ENCODE measurements around the gene KIF13A. TPM values are rescaled to one million over a fixed set of nuclear protein-coding genes. Genes with fewer than 3 reads are reported as not detected.
A peak's percentile ranks its signal among the peaks of the same experiment; 100 is the strongest.

The KIF13A gene
- total and polyA plus RNA-seq, 9 of the 15 experiments (the other 6 are each of a cell fraction or from before 2014, with no cell fraction given): 3.6 to 44.3 (median 29.7) TPM

- no peak for TF ChIP-seq ZNF184 (CRISPR knock-in tag; IDR thresholded peaks at IDR 0.05)
- no peak for TF ChIP-seq DACH1 (IDR thresholded peaks at IDR 0.05; ENCODE audit: partially characterized antibody)
- TF ChIP-seq PHF21A (IDR thresholded peaks at IDR 0.05; ENCODE audit: borderline replicate concordance, low read depth): no peak
- TF ChIP-seq HES1 (IDR thresholded peaks at IDR 0.05; ENCODE audit: low read depth): no peak
- TF ChIP-seq FOXM1 (IDR thresholded peaks at IDR 0.05; ENCODE audit: low read depth): no peak
- TF ChIP-seq FOXM1 (CRISPR knock-in tag; IDR thresholded peaks at IDR 0.05; ENCODE audit: low read depth): no peak
- no peak for TF ChIP-seq ZNF121 (CRISPR knock-in tag; conservative IDR thresholded peaks at IDR 0.05)
- TF ChIP-seq TARDBP (IDR thresholded peaks at IDR 0.05): no peak
- peak; percentile 38; the same call in 1 of the 2 replicates for TF ChIP-seq CBFA2T3 (IDR thresholded peaks at IDR 0.05)
- TF ChIP-seq FOXA1 (IDR thresholded peaks at IDR 0.05; ENCODE audit: borderline replicate concordance): no peak
- no peak for TF ChIP-seq PHTF2 (CRISPR knock-in tag; IDR thresholded peaks at IDR 0.05)
- no peak for TF ChIP-seq ARNT (IDR thresholded peaks at IDR 0.05)
- no peak for TF ChIP-seq GTF2A2 (tag; IDR thresholded peaks at IDR 0.05)
- TF ChIP-seq HMG20A (CRISPR knock-in tag; conservative IDR thresholded peaks at IDR 0.05): no peak
- no peak for TF ChIP-seq XRCC5 (IDR thresholded peaks at IDR 0.05; ENCODE audit: low read depth, low read length)
- TF ChIP-seq ZNF551 (CRISPR knock-in tag; IDR thresholded peaks at IDR 0.05): no peak
- 0 out of 4 replicates have a peak, but pooled peaks of 1 of the 2 experiments have one; percentile 37 for TF ChIP-seq MNT (conservative IDR thresholded peaks at IDR 0.05)
- no peak for TF ChIP-seq MTA2 (IDR thresholded peaks at IDR 0.05; ENCODE audit: low read depth)
- TF ChIP-seq NELFE (IDR thresholded peaks at IDR 0.05; ENCODE audit: insufficient read depth, insufficient read length): no peak
- no peak for TF ChIP-seq NFATC3 (IDR thresholded peaks at IDR 0.05)
- no peak for TF ChIP-seq ZNF3 (CRISPR knock-in tag; IDR thresholded peaks at IDR 0.05)
- TF ChIP-seq POU5F1 (IDR thresholded peaks at IDR 0.05; ENCODE audit: borderline replicate concordance, low read depth, low read length, partially characterized antibody): no peak
- TF ChIP-seq NCOR1 (IDR thresholded peaks at IDR 0.05): no peak
- no peak for TF ChIP-seq RBM25 (IDR thresholded peaks at IDR 0.05; ENCODE audit: low read depth, low read length, severe bottlenecking)
- TF ChIP-seq FOS (IDR thresholded peaks at IDR 0.05; ENCODE audit: extremely low read depth, insufficient read length): no peak
- no peak for TF ChIP-seq HMGN3 (IDR thresholded peaks at IDR 0.05; ENCODE audit: borderline replicate concordance, extremely low read depth, insufficient read length, low read depth, low read length)
- no peak for TF ChIP-seq ATF4 (CRISPR knock-in tag; IDR thresholded peaks at IDR 0.05)
- TF ChIP-seq PURB (CRISPR knock-in tag; IDR thresholded peaks at IDR 0.05; ENCODE audit: low read depth): no peak
- no peak for TF ChIP-seq CREBBP (IDR thresholded peaks at IDR 0.05; ENCODE audit: low read depth, low read length)
- TF ChIP-seq ZNF717 (CRISPR knock-in tag; IDR thresholded peaks at IDR 0.05): no peak
- TF ChIP-seq RBFOX2 (IDR thresholded peaks at IDR 0.05; ENCODE audit: low read depth, low read length): no peak
- TF ChIP-seq EHMT2 (IDR thresholded peaks at IDR 0.05): peak; percentile 34; the same call in 1 of the 2 replicates
These were observed 55.0 kb downstream of the KIF13A start (continued) for GRCh38 chr6:17932330-17932852.
